WI38 (cell line): ENCODE data around the gene ADPRH.

ENCODE experiments used
- H3K4me3 ChIP-seq: 2 replicates; pipeline ENCODE4 v1.5.1; 2011; ENCODE audit warnings: low read depth, mild to moderate bottlenecking, control low read depth, low read length
- TF ChIP-seq, protein P1 (sequence below): IDR thresholded peaks from 2 replicates; pipeline ENCODE4 v1.5.1; 2012; ENCODE audit warnings: low read depth, mild to moderate bottlenecking, control low read depth, low read length

The ADPRH gene

DNA sequence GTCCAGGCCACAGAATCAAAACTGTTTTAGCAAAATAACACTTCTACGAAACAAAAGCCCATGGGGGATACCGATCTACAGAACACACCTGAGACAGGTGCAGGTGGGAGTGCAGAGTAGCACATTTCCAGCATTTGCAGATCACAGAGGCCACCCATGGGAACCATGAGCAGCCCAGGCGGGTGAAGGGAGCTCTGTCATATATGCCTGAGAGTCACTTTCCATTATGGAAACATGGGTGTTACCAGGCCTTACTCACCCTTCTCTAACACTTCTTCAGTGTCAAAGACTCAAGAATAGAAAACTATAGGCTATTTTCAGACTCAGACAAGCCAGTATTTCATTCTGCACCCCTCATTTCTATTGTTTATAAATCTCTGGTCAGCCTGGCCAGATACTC is 21.9 kb downstream of the ADPRH start:
- TF ChIP-seq, protein P1, sequence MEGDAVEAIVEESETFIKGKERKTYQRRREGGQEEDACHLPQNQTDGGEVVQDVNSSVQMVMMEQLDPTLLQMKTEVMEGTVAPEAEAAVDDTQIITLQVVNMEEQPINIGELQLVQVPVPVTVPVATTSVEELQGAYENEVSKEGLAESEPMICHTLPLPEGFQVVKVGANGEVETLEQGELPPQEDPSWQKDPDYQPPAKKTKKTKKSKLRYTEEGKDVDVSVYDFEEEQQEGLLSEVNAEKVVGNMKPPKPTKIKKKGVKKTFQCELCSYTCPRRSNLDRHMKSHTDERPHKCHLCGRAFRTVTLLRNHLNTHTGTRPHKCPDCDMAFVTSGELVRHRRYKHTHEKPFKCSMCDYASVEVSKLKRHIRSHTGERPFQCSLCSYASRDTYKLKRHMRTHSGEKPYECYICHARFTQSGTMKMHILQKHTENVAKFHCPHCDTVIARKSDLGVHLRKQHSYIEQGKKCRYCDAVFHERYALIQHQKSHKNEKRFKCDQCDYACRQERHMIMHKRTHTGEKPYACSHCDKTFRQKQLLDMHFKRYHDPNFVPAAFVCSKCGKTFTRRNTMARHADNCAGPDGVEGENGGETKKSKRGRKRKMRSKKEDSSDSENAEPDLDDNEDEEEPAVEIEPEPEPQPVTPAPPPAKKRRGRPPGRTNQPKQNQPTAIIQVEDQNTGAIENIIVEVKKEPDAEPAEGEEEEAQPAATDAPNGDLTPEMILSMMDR = no peak
- no peak overlapping the region for H3K4me3 ChIP-seq

DNA sequence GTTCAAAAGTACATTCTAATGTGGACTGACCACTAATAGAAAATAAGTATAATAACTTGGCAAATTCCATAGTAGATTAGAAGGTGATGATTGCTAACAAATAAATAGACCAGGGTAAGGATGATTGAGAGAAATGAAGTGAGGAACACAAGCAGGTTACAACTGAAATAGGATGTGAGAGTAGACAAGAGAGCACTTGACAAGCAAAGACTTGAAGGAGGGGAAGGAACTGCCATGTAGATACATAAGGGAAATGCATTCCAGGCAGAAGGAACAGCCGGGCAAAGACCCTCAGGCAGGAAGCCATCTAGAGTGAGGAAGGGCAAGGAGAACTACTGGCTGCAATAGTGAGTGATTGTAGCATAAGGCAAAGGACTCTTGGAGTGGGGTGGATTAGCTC is 23.4 kb downstream of the ADPRH start:
- TF ChIP-seq, protein P1 = no peak

DNA sequence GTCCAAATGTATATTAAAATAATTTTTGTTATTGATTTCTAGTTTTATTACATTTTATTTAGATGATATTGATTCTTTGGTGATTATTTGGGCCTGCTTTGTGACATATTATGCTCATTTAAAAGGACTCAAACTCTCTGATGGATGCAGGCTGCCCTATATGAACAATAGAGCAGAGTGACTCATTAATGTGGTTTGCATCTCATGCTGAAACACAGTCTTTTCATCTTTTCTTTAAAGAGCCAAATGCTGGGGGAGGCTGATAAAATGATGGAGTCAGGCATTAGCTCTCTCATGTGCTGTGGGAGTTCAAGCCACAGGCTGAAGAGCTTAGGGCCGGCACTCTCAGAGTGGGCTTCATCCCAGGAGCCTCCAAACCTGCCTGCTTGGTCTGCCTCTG is 25.6 kb downstream of the ADPRH start:
- H3K4me3 ChIP-seq = no peak overlapping the region
- TF ChIP-seq, protein P1 = no peak

More for the DNA sequence above, 23.4 kb downstream of the ADPRH start:
- no peak overlapping the region for H3K4me3 ChIP-seq

DNA sequence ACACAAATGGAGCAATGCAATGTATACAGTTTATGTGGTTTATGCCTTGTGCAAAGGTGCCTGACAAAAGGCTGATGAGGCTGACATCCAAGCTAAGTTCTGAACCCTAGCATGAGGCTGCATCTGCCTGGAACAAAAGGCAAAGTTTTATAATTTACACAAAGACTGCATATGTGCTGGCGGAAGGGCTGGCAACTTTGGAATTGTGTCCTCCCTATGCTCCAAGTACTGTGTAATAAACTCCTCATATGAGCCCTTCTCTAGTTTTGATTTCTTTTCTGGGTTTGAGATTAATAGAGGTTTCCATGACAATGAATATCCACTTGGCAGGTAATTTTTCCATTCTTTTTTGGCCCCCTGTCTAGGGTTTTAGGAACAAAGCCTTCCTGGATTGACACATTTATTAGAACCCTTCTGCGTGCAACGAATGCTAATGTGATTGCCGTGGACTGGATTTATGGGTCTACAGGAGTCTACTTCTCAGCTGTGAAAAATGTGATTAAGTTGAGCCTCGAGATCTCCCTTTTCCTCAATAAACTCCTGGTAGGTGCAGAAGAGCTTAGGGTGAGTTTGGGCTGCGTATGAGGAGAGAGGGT is 29.2 kb downstream of the ADPRH start:
- no peak overlapping the region for H3K4me3 ChIP-seq
- TF ChIP-seq, protein P1 = no peak

DNA sequence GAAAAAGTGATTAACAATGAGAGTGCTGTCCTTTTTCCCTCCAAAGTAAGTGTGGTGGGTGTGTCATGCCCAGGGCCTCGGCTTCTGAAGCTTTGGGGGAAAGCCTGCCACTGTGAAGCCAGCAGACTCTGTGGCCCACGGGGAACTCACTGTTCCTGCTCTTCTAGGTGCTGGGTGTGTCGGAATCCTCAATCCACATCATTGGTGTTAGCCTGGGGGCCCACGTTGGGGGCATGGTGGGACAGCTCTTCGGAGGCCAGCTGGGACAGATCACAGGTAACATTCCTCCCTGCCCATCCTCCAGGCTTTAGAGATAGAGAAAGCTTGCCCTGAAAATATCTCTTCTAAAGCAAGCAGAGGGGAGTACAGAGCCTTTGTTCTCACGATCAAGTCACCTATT is 30.0 kb downstream of the ADPRH start:
- TF ChIP-seq, protein P1 = no peak
- no peak overlapping the region for H3K4me3 ChIP-seq

DNA sequence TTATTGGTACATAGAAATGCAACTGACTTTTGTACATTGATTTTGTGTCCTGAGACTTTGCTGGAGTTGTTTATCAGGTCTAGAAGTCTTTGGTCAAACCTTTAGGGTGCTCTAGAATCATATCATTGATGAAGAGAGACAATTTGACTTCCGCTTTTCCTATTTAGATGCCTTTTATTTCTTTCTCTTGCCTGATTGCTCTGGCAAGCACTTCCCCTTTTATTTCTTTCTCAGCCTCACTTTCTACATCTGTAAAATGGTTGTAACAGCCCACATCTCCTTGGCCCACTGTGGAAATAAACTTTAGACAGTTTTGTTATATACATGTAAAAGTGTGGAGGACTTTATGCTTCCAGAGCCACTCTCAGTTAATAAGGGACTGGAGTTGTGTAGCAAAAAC is 32.4 kb downstream of the ADPRH start:
- TF ChIP-seq, protein P1 = no peak
- no peak overlapping the region for H3K4me3 ChIP-seq

DNA sequence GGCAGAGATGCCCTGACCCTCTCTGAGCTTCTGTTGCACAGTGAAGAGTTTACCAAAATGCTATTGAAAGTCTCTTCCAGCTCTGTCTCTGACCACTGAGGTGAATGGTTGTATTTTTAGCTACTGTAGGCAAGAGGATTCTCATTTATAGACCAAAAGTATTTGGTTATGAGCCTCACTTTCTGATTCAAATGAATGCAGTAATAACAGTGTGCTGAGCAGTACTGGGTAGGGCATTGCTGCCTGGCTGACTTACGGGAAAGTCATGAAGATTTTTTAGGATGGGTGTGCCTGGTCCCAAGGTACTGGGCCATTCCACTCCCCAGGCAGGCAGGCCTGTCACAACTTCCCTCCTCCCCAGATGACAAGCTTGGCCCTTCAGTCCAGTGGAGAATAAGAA is 33.9 kb downstream of the ADPRH start:
- TF ChIP-seq, protein P1 = no peak
- no peak overlapping the region for H3K4me3 ChIP-seq
